Measurements from ENCODE around the gene TCFL5.
A peak's percentile ranks its signal among the peaks of the same experiment; 100 is the strongest.

TCFL5 gene

DNA sequence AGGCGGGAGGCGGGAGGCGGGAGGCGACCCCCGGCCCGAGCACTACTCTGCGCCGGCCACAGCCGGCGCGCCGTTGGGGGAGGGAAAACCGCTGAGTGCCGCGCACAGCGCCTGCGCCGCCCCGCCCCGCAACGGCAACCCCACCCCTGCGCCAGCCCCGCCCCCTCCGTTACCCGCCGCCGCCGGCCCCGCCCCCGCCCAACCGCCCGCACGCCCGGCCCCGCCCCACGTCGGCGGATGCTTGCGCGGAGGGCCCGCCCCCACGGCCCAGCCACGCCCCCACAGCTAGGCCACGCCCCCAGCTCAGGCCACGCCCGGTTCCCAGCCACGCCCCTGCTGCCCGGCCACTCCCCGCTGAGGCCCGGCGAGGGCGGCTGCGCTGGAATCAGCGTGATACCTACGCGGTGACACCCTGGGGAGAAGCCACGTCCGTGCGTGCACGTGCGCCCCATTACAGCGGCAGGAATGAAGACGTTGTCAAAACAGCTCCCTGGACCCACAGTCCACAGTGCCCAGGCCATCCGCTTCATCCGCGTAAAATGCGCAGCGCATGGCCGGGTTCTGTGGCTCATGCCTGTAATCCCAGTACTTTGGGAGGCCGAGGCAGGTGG, at the start of gene TCFL5:
TSS of gene TCFL5 (minus strand) at position 97 of the 611 bp plus-strand sequence. CDS start 152 bp downstream, outside the sequence.
- DNase-seq = peak; percentile 94

DNA sequence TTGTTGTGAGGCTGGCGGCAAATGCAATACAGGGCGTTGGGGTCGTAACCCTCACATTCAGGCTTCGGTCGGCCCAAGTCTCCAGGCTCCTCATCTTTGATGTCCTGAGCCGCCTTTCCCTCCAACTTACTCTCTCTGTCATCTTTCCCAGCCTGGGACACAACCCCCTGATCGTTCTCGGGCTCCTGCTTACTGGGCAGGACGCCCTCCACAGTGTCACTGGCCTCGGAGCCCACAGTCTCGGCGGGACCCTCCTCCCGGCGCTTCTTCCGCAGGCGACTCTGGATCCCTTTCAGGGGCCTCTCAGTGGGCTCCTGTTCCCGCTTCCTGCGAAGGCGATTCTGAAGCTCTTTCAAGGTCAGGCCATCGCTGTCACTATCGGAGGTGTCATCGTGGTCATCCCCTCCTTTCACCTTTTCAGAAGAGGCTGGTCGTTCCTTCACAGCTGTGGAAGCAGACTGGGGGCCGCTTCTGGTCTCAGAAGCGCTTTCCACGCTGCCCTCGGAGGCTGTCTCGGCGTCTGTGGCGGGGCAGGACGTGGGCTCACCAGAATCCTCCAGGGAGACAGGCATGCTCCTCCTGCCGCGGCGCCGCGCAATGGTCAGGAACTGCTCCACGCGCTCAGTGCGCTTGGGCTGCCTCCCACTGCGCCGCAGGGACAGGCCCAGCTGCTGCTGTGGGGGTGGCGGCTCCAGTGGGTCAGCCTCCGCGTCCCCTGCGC, 49.3 kb upstream of the TCFL5 start:
- DNase-seq = no peak

DNA sequence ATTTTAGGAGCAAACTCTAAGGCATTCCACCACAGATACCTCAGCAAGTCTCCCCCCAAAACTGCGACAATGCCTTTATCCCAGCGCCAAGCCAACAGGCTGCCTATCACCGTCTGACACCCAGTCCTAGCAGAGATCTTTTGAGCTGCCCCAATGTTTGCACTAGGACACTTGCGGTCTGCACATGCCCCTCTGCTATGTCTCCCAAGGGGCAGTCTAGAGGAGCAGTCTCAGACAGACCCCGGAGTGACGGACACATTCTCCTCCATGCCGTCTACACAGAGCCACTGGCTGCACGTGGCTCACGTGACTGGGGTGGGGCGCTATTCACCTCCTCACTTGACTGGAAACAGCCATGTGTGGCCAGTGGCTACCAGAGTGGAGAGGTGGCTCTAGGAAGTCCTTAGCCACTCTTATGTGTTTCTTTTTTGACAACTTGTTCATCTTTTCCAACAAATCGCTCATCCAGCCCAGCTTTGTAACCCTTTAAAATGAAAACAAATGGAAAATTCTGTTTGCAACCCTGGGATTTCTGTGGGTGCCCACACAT, 48.7 kb upstream of the TCFL5 start:
- no peak for DNase-seq

DNA sequence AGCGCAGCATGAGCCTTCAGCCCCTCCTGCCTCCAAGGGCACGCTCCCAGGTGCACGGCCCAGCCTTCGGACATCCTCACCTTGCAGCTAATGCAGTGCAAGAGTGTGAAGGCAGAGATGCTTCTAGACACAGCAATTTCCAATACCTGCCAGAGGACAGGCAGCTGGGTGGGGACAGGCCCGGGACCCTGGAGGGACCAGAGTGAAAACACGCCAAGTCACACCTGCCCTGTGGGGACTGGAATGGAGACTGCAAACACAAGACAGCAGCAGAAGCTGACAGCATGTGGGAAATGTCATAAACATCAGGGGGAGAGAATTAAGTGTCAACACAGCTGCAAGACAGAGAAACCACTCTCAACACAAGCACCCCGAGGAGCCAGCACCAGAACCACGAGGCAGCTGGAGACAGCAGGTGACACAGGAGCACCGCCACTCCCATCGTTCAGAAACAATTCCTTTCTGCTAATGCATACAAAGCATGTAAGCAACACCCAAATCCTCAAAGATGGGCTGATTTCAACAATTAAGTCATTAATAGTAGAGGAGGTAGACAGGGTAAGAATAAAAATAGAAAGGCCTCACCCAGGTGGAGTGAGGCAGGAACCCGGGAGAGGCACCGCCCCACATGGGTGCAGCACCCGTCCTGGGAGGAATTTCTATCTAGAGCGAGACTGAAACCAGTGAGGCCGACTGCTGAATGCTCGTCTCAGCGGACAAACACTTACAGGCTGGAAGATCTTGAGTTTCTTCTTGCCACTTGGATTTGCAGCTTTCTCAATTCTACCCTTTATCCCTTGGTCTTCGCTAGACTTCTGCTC, 47.6 kb upstream of the TCFL5 start:
- DNase-seq = no peak

DNA sequence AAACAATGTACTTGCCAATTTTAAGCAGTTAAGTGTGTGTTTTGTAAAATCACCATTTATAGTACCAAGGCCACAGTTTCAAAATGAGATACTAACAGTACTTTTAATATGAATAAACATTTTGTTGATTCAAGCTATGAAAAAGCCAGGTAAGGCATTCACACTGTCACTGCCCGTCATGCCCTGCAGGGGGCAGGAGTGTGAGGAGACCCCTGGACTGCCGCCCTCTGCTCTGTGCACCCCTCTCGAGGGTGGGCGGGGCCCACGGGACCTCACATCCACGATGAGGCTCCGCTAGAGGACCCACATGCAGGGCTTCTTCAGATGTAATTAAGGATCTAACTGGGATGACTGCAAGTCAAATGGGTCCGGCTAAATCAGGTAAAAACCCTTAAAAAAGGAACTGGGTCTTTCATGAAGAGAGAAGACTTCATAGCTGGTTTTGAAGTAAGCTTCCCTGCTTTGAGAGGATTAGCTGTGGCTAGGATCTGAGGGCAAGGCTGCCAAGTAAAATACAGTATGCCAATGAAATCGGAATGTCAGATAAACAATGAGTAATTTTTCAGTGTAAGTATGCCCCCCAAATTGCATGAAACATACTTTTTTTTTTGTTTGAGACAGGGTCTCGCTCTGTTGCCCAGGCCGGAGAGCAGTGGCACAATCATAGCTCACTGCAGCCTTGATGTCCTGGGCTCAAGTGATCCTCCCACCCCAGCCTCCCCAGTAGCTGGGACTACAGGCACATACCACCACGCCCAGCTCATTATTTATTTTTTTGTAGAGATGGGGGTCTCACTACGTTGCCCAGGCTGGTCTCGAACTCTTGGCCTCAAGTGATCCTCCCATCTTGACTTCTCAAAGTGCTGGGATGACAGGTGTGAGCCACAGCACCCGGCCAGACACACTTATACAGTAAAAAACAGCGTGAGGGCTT, 46.0 kb upstream of the TCFL5 start:
- no peak for DNase-seq

DNA sequence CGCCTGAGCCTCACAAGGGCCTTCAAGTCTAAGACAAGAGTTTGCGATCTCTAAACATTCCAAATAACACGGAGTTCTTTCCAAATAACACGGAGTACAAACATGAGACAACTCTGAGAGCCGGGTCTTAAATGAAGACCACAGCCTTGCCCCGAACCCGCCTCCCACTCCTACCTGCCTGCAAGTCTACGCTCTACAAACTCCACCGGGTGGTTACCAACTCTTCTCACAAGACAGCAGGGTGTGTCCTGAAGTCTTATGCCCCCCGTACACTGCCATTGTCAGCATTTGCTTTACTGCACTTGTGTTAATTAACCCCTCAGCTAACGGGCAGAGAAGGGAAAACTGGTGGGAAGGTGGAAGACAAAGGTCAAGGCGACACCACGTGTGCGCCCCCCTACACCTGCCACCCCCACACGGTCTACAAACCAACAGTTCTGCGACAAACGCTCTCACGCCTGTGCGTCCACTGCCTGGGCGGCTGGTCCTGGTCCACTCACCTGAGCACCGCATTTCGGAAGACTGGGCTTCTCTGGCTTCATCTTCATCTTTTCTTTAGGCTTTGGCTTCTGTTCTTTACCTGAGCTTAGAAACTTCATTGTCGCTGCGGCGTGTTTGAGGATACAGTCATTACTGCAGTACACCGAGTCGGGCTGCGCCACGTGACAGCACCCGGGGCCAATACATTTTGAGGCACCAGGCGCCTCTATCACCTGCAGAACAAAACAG, 45.2 kb upstream of the TCFL5 start:
- no peak for DNase-seq

DNA sequence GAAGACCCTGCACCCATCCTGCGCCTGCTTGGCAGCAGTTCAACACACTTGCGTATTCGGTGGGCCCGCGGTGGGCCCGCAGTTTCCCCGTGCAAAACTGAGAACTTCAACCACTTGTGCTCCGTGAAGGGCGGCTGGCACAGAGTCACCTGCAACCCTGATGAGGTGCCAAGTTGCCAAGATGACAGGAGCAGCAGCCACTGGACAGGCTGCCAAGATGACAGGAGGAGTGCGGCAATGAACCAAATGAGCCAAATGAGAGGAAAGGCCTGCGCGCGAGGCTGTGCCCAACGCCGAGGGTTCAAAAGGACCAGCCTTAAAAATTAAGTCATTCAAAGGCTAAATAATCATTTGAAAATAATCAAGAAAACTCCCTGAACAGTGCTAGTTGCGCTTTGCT, 44.6 kb upstream of the TCFL5 start:
- DNase-seq = no peak

DNA sequence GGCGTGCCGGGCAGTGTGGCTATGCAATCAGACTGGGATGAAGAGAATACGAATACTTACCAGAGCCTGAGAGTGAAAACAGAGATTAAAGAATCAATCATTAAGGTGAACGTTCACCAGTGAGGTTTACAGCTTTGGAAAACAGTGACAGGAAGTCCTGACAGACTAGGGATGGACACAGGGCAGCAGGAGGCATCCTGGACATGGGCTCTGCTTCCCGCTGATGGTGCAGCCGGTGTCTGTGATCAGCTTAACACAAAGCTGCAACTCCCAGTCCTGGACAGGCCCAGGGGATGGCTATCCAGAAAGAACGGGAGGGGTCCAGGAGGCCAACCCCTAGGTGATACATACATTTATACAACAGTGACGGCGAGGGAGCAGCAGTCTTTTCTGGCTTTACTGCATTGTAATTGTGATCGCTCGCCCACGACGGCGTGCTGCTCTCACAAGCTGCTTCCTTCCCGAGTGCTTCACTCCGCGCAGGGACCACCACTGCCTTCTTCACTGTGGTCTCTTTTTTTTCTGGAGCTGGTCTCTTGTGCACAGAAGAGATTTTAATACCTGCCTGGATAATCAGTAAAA, 44.0 kb upstream of the TCFL5 start:
- no peak for DNase-seq

DNA sequence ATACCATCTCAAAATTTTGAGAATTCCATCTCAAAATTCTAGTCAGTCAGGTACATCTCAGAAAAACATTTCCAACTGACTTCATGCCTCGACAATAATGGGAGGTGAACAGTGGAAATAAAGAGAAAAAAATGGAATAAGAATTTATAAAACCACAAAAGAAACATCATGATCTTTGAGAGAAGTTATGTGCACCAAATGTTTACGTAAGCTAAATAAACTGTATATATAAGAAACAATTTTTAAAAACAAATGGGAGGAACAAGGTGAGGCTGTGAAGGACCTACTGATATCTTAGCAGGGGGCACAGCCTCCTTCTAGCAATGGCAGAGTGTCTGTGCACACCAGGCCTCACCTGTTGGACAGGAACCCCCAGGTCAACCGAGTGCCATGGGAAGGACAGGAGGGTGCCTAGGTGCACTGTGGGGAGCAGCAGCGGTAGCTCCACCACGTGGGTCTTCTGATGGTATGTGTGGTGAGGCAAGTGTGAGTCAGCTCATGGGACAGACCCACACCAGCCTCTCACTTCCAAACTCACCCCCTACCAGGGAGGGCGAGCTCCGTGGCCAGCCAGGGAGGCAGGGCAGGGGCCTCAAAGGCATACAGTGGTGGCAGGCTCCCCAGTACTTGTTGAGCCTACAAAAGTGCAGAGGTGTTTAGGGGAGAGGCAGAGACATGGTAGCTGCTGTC, 41.4 kb upstream of the TCFL5 start:
- no peak for DNase-seq

DNA sequence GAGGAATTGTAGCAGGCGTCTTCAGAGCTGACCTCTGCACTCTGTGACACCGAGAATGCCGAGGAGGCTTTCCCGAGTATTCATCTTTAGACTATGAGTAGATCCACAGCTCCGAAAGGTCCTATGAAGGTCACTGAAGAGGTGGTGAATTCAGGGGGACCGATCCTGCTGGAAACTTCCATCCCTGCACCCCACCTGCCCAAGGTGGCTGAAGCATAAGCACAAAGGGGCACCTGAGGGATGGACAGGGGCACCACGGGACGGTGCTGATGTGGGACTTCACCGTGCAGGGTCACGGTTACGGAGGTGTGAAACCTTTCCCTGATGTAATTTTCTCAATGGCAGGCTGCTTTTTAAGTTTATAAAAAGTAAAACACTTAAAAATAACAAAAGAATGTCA, 40.3 kb upstream of the TCFL5 start:
- DNase-seq = no peak

DNA sequence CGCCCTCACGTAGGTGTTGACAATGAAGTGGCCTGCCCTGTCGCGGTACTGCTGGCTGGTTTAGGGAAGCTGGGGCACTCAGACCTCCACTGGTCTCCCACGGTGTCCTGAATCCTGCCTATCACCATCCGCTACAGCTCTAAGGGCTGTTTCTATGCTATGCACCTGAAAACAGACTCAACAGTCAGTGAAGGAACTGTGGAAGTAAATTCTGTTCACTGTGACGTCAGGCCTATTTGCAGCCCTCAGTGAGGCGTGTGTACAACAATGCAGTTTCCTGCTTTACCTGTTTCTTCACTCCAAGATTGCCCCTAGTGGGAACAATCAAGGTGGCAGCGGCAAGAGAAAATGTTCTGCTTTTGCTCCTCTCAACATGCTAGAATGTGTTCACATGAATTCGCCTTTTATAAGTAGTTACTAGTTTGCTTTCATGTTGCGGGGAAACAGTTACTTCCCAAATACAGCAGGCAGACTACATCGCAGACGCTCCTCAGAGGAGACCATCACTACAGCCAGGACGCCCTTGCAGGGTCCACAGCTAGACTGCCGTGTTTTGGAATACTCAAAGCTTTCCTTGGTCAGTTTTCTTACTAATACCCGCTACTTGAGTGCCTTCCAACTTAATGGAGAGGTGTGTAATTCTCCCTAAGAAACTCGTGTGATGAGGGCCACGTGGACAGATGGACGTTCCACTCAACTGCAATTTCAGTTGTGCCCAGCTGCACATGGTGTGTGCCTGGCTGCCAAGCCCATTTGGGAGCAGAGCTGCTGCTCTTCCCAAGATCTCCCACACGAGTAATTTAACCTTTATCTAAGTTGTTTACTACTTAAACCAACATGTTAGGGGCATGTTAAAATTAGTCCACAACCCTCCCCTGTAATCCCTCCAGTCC, 39.3 kb upstream of the TCFL5 start:
- no peak for DNase-seq

DNA sequence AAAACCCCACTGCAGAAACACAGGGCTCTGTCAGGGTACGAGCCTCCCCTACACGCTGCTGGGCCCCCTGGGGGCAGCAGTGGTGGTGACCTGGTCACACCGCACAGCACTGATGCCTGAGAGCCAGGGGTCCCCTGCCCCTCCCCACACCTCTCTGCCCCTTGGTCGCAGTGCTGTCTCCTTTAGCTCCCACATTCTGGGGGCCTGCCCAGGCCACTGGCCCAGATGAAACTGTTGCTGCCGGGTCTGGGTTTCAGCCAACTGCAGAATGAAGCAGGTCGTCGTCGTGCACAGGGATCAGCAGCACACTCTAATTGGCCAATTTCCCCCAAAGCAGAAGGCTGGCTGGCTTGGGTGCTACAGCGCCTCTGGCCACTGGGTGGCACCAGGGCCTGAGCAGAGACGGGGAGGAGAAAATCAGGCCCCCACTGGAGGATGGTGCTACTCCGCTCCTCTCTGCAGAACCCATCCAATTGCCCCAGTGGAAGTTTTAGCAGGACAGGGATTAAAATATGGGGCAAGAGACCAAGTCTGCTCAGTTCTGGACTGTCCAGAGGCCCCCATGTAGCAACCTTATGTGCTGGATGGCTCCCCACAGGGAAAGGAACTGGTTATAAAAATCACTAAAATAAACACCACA, 38.5 kb upstream of the TCFL5 start:
- DNase-seq = peak; percentile 84

DNA sequence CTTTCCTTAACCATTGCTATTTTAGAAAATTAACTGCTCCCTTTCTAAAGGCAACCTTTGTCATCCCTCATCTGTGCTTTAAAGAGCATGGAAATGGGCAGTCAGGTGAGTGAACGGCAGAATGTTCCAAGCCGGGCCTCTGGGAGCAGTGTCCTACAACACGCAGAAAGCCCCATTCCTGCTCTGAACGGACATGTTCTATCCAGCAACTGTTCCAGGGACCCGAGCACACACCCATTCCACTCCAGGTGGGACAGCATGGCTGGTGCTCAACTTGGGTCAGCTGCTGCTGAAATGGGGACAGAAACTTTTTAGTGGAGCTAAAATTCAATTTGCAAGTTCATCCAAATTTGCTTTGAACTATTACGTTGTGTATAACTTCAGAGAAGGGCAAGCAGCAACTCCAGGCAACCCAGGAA, 38.0 kb upstream of the TCFL5 start:
- DNase-seq = no peak

DNA sequence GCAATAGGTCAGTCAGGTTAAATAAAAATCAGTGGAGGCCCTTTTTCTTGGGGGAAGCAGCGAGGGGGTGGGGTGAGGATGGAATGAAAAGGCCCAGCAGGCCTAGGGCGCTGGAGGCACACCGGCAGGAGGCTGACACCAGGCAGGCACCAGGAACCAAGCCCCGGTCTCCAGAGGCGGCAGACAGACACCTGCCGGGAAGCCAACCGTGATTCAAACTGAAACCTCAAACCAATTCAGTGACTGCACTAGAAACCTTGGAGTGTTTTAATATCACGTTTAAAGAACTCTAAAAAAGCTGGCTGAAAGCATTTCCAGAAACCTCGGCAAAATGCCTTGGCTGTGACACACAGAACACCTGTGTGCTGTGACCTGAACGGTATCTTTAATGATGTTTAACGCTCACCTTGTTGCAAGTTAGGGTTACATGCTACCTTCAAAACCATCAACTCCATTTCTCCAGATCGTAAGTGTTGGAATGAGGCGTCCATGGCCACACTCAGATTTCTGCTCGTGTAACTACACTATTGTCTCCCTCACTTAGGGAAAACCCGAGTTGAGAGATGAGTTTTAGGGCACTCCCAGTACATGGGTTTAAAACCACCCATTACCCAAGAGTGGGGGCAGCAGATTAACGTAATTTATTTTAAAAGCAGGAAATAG, 37.5 kb upstream of the TCFL5 start:
- DNase-seq = no peak

DNA sequence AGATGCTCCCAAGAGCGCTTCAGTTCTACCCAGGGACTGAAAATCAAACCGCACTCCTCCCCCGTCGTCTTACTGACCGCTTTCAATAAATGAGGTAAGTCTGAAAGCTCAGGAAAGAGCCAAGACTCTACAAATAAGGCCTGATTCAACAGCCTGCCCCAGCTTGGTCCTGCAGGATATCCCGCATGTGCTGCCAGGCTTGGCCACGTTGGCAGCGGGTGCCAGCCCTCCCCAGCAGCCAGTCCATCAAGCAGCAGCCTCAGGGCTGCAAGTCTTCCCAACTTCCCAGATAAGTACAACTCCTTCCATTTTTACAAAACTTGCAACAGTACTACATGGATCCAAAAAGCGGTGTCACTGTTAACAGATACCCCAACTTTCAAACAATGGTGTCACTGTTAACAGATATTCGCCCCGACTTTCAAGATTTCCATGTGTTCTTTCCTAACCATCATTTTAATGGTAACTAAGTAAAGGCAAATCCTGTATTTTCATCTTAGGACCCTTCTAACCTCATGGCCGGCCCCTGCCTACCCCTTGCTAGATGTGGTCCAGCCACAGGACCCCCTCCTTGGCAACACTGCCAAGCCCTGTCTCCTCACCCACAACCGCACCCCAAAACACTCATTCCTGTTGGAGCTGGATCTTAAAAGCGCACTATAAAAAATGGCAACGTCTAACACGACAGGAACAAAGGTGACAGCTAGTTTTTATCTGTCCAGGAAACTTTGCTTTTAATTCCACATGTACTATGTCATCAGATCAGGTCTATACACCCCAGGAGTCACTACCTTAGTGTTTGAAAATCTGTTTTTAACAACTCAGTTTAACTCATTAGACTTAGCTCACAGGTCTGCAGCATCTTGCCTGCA, 36.7 kb upstream of the TCFL5 start:
- DNase-seq = peak; percentile 40

DNA sequence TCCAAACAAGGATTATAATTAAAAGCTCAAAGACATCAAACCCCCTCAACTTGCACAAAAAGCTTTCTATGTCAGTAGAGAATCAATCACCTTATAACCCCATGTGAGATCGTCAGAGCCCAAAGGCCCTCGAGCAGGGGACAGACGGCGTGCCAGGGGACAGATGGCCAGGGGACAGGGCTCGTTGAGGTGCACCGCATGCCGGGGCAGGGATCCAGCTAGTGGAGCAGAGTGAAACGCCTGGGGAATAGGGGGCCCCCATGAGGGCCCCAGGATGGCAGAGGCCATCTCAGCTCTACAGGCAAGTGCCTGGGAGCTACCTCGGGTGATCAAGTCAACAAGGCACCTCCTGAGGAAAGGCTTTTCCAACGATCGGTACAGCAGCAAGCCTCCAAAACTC, 36.0 kb upstream of the TCFL5 start:
- DNase-seq = no peak

DNA sequence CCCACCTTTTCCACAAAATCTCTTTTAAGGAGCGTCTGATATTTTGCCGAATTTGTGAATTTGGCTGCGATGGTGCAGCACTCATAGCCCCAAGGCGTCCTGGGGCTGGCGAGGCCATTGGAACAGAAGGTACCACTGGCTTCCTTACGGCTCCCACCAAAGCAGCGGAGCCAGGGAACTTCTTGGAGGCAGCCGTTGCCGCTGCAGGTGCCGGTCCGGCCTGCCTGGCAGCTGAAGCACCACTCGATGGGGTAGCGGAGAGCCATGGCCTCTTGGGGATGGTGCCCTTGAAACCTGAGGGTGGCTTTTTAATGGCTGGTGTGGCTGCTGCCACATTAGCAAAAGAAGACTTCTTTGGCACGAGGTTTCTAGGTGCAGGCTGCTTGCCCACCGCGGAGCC, 34.9 kb upstream of the TCFL5 start:
- DNase-seq = no peak

DNA sequence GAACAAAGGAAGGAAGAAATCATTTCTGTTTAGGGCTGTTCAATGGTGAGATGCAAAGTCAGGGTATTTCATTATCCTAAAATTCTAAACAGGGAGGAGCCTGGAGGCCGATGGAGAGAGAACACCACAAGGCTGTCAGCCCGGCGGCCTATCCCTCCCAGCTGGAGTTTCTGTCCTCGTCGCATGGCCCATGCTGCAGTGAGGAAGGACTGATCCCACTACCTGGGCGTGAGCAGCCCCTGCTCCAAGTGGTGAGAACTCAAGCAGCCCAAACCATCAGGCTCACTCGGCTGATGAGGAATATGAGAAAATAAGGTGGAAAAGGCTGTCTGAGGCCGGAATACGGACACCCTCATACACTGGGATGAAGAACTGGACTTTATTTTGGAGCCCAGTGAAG, 33.9 kb upstream of the TCFL5 start:
- no peak for DNase-seq

Data from femur (tissue), 1 donor.